GM10266 (cell line): ENCODE results near the gene S100A6.

Source experiments
- DNase-seq: peaks from one replicate; pipeline ENCODE4 v3.0.0; 2012; ENCODE audit errors: extremely low spot score
- CTCF ChIP-seq: IDR thresholded peaks from 2 replicates; pipeline ENCODE4 v1.5.1; 2012; ENCODE audit warnings: mild to moderate bottlenecking, low read depth; ENCODE audit not compliant: control insufficient read depth, insufficient read depth; ENCODE audit errors: missing control alignments

Gene S100A6

DNA sequence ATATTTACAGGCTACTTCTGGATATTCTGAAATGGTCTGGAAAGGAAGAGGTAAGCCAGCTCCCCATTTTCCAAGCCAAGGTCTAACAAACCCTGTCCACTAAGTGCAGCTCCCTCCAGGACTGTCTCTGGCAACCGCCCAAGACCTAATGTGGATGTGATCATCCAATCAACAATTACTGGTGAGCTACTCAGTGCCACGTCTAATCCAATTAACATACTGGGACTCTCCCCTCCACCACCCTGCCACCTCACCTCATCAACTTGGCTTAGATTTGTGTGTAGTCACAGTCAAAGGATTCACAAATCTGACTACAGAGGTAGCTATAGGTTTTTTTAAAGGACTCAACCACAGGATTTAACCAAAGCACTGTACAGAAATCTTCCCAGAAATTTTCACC lies 49.9 kb downstream of the S100A6 start:
- DNase-seq, result no peak

More for the DNA sequence above, 49.9 kb downstream of the S100A6 start:
- TF ChIP-seq CTCF, result no peak
